ENCODE measurements around the gene CLEC16A. TPM values are rescaled to one million over a fixed set of nuclear protein-coding genes. Genes with fewer than 3 reads are reported as not detected.

The CLEC16A gene
- total and polyA plus RNA-seq, 9 of the 15 experiments (the other 6 are each of a cell fraction or from before 2014, with no cell fraction given) = 1.00 to 22.3 (median 10.0) TPM

DNA sequence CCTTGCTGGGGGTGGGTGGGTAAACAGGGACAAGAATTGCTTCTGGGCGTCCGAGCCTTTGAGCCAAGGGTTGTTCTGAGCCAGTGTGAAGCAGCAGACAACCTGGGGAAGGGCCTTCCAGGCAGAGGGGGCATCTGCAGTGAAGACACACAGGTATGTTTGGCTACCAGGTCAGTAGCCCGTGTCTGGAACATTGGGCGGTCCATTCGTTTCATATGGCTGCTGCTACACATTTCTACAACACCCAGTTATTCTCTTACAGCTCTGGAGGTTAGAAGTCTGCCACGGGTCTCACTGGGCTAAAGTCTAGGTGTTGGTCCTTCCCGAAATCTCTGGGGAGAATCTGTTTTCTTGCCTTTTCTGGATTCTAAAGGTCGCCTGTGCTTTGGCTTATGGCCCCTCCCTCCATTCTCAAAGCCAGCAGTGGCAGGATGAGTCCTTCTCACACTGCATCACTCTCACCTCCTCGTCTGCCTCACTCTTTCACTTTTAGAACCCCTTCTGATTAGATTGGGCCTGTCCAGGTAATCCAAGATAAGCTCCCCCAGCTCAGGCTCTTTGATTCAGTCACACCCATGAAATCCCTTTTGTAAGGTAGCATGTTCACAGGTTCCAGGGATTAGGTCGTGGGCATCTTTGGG is 136.1 kb downstream of the CLEC16A start (continued):
- TF ChIP-seq MED1 (CRISPR knock-in tag; IDR thresholded peaks at IDR 0.05; ENCODE audit: borderline replicate concordance) (no peak), CUX1 (CRISPR knock-in tag; IDR thresholded peaks at IDR 0.05) (no peak), ZNF3 (CRISPR knock-in tag; IDR thresholded peaks at IDR 0.05) (no peak), USF1 (CRISPR knock-in tag; IDR thresholded peaks at IDR 0.05) (no peak)

Data from K562 (cell line).